GM10248 (cell line): ENCODE results near the gene PRDM12.

Experiments used
- CTCF ChIA-PET: fragments of 300-600 bp; sonication (Branson Sonifier 250); formaldehyde crosslinking; extraction: SDS; loops from one replicate; lab custom pipeline; 2021; ENCODE audit warnings: antibody characterized with exemption; lab: Yijun Ruan, JAX
- POLR2A ChIA-PET: fragments of 350-650 bp; sonication (Branson Sonifier 250); formaldehyde crosslinking; extraction: SDS; loops from one replicate; lab custom pipeline; 2020; ENCODE audit warnings: antibody characterized with exemption; lab: Yijun Ruan, JAX
- DNase-seq: peaks from one replicate; pipeline ENCODE4 v3.0.0; 2012; ENCODE audit errors: extremely low spot score
- TF ChIP-seq, protein P1 (sequence below): IDR thresholded peaks from 2 replicates; pipeline ENCODE4 v1.5.1; 2012; ENCODE audit warnings: mild to moderate bottlenecking, low read depth; ENCODE audit errors: extremely low read depth, missing control alignments, control extremely low read depth

The PRDM12 gene

DNA sequence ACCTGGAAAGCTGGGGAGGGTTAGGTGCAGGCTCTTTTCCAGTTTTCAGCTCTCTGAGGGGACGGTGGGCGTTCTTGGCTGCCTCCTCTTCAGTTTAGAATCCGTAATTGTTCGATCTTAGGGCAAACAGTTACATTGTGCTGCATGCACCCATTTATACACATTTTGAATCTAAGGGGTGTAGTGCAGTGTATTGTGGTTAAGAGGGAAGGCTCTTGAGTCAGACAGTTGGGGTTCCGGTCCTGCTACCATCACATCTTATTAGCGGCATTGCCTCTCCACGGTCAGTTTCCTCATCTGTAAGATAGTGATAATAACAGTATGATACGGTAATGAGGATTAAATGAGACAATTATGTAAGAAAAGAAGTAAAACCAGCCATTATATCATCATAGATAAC is 29.8 kb downstream of the PRDM12 start:
- no peak for DNase-seq
- POLR2A ChIA-PET, result interaction anchor here (1.0 to 1.1 kb wide), 2 partner anchors 9 to 16 kb away, joined by 3 to 5 read pairs; no protein-coding TSS in a partner anchor
- CTCF ChIA-PET, result interaction anchor here (1.6 to 3.0 kb wide), 5 partner anchors 10 to 352 kb away, joined by 4 to 28 read pairs (median 24); no protein-coding TSS in a partner anchor
- TF ChIP-seq, protein P1, sequence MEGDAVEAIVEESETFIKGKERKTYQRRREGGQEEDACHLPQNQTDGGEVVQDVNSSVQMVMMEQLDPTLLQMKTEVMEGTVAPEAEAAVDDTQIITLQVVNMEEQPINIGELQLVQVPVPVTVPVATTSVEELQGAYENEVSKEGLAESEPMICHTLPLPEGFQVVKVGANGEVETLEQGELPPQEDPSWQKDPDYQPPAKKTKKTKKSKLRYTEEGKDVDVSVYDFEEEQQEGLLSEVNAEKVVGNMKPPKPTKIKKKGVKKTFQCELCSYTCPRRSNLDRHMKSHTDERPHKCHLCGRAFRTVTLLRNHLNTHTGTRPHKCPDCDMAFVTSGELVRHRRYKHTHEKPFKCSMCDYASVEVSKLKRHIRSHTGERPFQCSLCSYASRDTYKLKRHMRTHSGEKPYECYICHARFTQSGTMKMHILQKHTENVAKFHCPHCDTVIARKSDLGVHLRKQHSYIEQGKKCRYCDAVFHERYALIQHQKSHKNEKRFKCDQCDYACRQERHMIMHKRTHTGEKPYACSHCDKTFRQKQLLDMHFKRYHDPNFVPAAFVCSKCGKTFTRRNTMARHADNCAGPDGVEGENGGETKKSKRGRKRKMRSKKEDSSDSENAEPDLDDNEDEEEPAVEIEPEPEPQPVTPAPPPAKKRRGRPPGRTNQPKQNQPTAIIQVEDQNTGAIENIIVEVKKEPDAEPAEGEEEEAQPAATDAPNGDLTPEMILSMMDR, result no peak

DNA sequence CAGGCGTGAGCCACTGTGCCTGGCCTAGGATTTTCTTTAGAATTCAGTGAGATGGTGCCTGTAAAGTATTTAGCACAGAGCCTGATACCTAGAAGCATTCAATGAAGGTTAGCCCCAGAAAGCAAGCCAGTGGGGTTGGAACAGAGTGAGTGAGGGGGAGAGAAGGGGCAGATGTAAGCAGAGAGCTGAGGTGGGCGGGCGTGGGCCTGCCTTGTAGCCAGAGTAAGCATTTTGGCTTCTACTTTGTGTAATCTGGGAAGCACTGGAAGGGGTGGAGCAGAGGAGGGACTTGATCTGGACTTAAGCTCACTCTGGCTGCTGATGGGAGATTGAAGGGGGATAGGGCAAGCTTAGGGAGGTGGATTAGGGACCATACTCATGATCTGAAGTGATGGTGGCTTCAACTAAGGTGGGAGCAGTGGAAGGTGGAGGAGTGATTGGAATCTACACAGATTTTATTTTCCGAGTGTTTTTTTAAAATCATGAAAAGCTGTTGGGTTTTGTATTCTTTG is 31.8 kb downstream of the PRDM12 start:
- POLR2A ChIA-PET, result no interaction called here
- no peak for DNase-seq
- TF ChIP-seq, protein P1, result no peak
- CTCF ChIA-PET, result interaction anchor here (0.9 to 2.0 kb wide), 5 partner anchors 10 to 361 kb away, joined by 3 to 14 read pairs (median 3); no protein-coding TSS in a partner anchor

DNA sequence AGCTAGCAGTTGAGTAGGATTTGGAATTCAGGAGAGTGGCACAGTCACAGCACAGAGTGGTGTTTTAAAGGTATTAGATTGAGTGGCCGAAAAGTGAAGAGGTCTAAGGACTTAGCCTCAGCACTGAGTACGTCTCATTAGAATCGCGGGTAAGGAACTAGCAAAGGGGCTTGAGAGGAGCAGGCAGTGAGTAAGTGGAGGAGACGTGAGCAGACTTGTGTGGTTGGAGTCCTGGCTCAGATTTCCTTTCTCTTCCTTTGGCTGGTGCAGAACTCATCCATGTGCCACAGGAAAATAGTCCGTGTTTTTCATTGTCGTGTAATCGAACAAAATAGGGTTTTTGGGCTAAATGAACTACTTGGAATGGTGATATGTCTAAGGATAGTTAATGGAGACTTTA is 32.6 kb downstream of the PRDM12 start:
- CTCF ChIA-PET, result interaction anchor here (0.9 to 2.0 kb wide), 5 partner anchors 9 to 360 kb away, joined by 3 to 14 read pairs (median 3); no protein-coding TSS in a partner anchor
- TF ChIP-seq, protein P1, result no peak
- DNase-seq, result no peak
- POLR2A ChIA-PET, result no interaction called here

DNA sequence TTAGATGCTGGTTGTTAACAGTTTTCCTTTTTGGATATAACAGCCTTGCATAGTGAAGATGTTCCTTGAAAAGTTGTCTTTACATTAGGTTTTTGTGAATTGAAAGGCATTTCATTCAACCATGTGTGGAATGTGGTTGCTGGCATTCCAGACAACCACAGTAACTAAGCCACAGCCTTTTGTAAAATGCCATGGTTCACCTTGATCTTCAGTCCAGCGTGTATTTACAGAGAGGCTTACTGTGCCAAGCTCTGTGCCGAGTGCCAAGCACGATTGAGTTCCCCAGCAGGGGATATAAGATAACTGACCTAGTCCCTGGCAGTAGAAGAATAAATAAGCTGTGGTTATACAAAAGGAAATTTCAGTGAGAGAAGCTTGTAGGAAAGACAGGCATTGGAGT is 34.1 kb downstream of the PRDM12 start:
- ChIA-PET CTCF (interaction anchor here (0.9 to 15.1 kb wide), 8 partner anchors 8 to 637 kb away, joined by 3 to 318 read pairs (median 6); no protein-coding TSS in a partner anchor), POLR2A (interaction anchor here (0.5 kb wide), 1 partner anchor 969 kb away, joined by 5 read pairs; no protein-coding TSS in a partner anchor)
- no peak for DNase-seq
- TF ChIP-seq, protein P1, result no peak

DNA sequence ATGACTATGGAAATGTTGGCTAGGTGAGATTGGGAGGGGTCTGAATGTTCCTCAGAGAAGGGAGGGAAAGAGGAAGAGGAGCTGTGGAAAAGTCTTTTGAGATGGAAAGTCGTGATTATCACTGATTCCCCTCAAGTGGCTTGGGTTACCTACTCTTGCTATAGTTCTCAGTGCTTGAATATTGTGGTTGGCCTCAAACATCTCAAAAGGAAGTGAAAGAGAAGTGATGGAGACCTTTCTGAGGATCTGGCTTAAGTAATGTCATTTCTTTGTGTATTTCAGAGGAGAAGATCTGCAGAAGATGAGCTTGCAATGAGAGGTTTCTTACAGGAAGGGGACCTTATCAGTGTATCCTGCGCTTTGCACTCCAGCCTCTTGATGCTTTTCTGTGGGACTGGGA is 34.7 kb downstream of the PRDM12 start:
- DNase-seq, result no peak
- ChIA-PET POLR2A (interaction anchor here (0.5 to 0.6 kb wide), 2 partner anchors 685 to 969 kb away, joined by 5 read pairs; no protein-coding TSS in a partner anchor), CTCF (interaction anchor here (0.9 to 15.1 kb wide), 8 partner anchors 8 to 637 kb away, joined by 3 to 318 read pairs (median 6); no protein-coding TSS in a partner anchor)
- TF ChIP-seq, protein P1, result no peak

DNA sequence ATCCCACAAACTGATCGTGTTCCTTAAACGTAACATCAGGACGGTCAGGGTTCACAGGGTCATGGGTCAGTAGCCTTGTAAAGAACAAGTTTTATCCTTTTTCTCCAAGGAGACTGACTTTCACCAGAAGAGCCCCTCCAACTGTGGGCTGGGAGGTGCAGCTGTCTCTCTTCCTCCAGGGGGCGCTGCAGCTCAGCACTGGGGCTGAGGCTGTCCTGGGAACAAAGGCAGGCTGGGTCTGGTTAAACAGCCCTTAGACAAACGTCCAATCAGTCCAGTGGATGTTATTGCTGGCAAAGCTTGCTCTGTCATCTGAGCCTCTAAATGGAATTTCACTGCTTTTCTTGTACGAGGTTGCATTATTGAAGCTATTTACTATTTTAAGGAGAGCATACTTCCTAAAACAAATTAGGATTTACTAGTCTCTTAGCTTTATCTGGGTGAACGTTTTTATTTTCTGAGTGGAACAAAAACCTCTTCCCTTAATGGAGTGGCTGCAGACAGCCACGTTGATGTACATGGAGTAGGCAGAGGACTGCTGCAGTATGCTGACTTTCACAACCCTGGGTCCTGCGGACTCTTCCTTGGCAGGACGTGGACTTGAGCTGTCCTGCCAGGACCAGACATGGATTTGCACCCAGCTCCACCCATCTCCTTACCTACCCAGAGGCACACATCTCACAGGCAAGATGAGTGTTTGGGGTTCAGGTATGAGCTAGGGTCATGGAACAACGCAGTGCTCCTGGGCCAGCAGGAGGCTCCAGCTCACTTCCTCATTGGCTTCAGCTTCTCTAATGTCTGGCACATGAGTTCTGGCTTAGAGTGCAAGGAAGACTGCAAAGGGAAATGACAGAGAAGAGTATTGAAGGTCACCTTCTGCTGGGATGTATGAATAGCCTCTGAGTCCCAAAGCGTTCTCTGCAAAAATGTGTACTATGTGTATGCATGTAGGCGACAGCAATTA is 36.9 kb downstream of the PRDM12 start:
- POLR2A ChIA-PET, result interaction anchor here (0.9 kb wide), 1 partner anchor 9 kb away, joined by 3 read pairs; no protein-coding TSS in a partner anchor
- CTCF ChIA-PET, result interaction anchor here (0.7 to 15.1 kb wide), 51 partner anchors 8 to 357 kb away, joined by 3 to 318 read pairs (median 4); partner anchors contain the start of genes ABL1, EXOSC2 and FUBP3

More for the DNA sequence above, 36.9 kb downstream of the PRDM12 start:
- peak; percentile 56 for DNase-seq
- TF ChIP-seq, protein P1, result peak; percentile 81
